HepG2 (cell line): ENCODE data around the gene DENND1C. TPM values are rescaled to one million over a fixed set of nuclear protein-coding genes. Genes with fewer than 3 reads are reported as not detected.

Experiments
- CENPX ChIP-seq: sonication (generic); formaldehyde crosslinking; IDR thresholded peaks from 2 replicates; pipeline ENCODE4 v1.9.0; 2021; ENCODE audit warnings: mild to moderate bottlenecking, missing genetic modification reagents, moderate library complexity
- HDAC2 ChIP-seq: sonication (generic); formaldehyde crosslinking; IDR thresholded peaks from 2 replicates; pipeline ENCODE4 v1.4.0; 2020; ENCODE audit warnings: missing genetic modification reagents
- KMT2A ChIP-seq: sonication (generic); formaldehyde crosslinking; IDR thresholded peaks from 2 replicates; pipeline ENCODE4 v1.4.0; 2020; ENCODE audit warnings: missing genetic modification reagents
- RAD21 ChIP-seq: fragments of 450-650 bp; formaldehyde crosslinking; IDR thresholded peaks from 2 replicates; pipeline ENCODE4 v1.5.0; 2020; ENCODE audit warnings: mild to moderate bottlenecking
- TRIM24 ChIP-seq: sonication (generic); formaldehyde crosslinking; IDR thresholded peaks from 2 replicates; pipeline ENCODE4 v1.8.0; 2022; ENCODE audit warnings: mild to moderate bottlenecking, missing genetic modification reagents
- ZMYM2 ChIP-seq: sonication (generic); formaldehyde crosslinking; IDR thresholded peaks from 2 replicates; pipeline ENCODE4 v1.8.0; 2022; ENCODE audit warnings: mild to moderate bottlenecking, missing genetic modification reagents
- ZNF432 ChIP-seq: sonication (generic); formaldehyde crosslinking; IDR thresholded peaks from 2 replicates; pipeline ENCODE4 v1.5.0; 2020; ENCODE audit warnings: missing genetic modification reagents, mild to moderate bottlenecking, borderline replicate concordance
- ZNF652 ChIP-seq: IDR thresholded peaks from 2 replicates; pipeline ENCODE4 v1.6.1; 2016; ENCODE audit warnings: low read depth, borderline replicate concordance
- polyA plus RNA-seq, 8 experiments: library from polyadenylated mRNA; depleted of rRNA in 3 of 8; stranded (reverse) in 7 of 8; unstranded in 1 of 8; fragments of >200 nt; fragmentation: Illumina TruSeq in 4 of 8; extraction: Trizol in 4 of 8; gene quantifications; 2 replicates each; pipeline versions ENCODE4 v1.2.1 to v1.2.3, GENCODE V29; 2011 to 2016; ENCODE audit warnings: low read depth in 4 of 8, missing spikeins in 1 of 8, mixed read lengths in 1 of 8; ENCODE audit not compliant: insufficient read depth in 1 of 8
- total RNA-seq, 5 experiments: library from RNA; depleted of rRNA; stranded (reverse); fragments of >200 nt; fragmentation: Illumina TruSeq; extraction: Trizol; gene quantifications; 2 replicates each; pipeline ENCODE4 v1.2.3, GENCODE V29; 2016; ENCODE audit warnings: low read depth in 1 of 5
- TF ChIP-seq, protein P1 (sequence below): sonication (generic); formaldehyde crosslinking; IDR thresholded peaks from 2 replicates; pipeline ENCODE4 v1.4.0; 2020; ENCODE audit warnings: missing genetic modification reagents
- TF ChIP-seq, protein P2 (sequence below): sonication (generic); formaldehyde crosslinking; IDR thresholded peaks from 2 replicates; pipeline ENCODE4 v1.8.1; 2023; ENCODE audit warnings: missing genetic modification reagents, mild to moderate bottlenecking, borderline replicate concordance
- TF ChIP-seq, protein P3 (sequence below): sonication (generic); formaldehyde crosslinking; IDR thresholded peaks from 2 replicates; pipeline ENCODE4 v1.4.0; 2020; ENCODE audit warnings: mild to moderate bottlenecking, missing genetic modification reagents
- TF ChIP-seq, protein P4 (sequence below), 2 experiments: fragments of 450-650 bp in 1 of 2; sonication (generic) in 1 of 2; formaldehyde crosslinking in 1 of 2; IDR thresholded peaks; 2 replicates each; pipeline versions ENCODE4 v1.6.1 to v1.8.0; 2016 to 2022; ENCODE audit warnings: antibody characterized with exemption in 1 of 2, mild to moderate bottlenecking in 1 of 2, missing genetic modification reagents in 1 of 2
- TF ChIP-seq, protein P5 (sequence below): sonication (generic); formaldehyde crosslinking; IDR thresholded peaks from 2 replicates; pipeline ENCODE4 v1.5.0; 2020; ENCODE audit warnings: mild to moderate bottlenecking, low read depth, missing genetic modification reagents, borderline replicate concordance
- TF ChIP-seq, protein P6 (sequence below): sonication (generic); formaldehyde crosslinking; IDR thresholded peaks from 2 replicates; pipeline ENCODE4 v1.5.1; 2020; ENCODE audit warnings: missing genetic modification reagents, mild to moderate bottlenecking, borderline replicate concordance

Gene DENND1C
- total and polyA plus RNA-seq, 2 of the 13 experiments (the other 11 are each of a cell fraction or from before 2014, with no cell fraction given): 0.04 to 0.73 TPM

DNA sequence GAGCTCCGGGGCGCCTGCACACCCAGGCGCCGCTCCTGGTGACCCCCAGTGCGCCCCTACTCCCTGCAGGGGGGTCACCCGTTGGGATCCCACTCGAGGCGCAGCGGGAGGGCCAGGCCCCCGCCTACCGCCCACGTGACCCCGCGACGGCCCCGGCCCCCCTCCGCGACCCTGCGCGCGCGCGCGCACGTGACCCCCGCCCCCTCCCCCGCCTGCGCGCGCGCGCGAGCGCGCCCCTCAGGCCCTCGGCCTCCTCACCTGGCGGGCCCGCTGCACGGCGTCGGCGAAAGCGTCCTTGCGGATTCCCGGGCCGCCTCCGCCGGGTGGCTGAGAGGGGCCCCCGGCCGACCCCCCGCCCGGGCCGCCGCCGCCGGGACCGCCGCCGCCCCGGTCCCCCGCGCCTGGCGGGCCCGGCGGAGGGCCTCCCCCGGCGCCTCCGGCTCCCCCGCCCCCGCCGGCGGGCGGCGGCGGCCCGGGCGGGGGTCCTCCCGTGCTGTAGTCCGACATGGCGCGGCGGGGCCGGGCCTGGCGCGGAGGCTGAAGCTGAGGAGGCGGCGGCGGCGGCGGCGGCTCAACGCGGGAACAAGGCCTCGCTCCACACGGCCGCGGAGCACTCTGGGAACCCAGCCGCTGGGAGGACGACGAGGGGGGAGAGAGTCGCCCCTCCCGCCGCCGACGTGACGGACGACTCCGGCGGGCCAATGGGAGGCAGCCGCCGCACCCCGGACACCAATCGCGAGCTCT, 57.2 kb downstream of the DENND1C start, which contains the start of gene KHSRP (continued):
- TF ChIP-seq, protein P1, sequence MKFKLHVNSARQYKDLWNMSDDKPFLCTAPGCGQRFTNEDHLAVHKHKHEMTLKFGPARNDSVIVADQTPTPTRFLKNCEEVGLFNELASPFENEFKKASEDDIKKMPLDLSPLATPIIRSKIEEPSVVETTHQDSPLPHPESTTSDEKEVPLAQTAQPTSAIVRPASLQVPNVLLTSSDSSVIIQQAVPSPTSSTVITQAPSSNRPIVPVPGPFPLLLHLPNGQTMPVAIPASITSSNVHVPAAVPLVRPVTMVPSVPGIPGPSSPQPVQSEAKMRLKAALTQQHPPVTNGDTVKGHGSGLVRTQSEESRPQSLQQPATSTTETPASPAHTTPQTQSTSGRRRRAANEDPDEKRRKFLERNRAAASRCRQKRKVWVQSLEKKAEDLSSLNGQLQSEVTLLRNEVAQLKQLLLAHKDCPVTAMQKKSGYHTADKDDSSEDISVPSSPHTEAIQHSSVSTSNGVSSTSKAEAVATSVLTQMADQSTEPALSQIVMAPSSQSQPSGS: no peak; the same call in 1 of the 2 replicates
- TF ChIP-seq ZNF432 (no peak), ZNF652 (CRISPR knock-in tag) (no peak), ZMYM2 (CRISPR knock-in tag) (no peak), TRIM24 (CRISPR knock-in tag) (no peak), HDAC2 (no peak), RAD21 (CRISPR knock-in tag) (peak; percentile 13; the same call in 1 of the 2 replicates), KMT2A (CRISPR knock-in tag) (no peak), CENPX (CRISPR knock-in tag) (no peak)
- TF ChIP-seq, protein P2, sequence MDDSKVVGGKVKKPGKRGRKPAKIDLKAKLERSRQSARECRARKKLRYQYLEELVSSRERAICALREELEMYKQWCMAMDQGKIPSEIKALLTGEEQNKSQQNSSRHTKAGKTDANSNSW: no peak
- TF ChIP-seq, protein P3, sequence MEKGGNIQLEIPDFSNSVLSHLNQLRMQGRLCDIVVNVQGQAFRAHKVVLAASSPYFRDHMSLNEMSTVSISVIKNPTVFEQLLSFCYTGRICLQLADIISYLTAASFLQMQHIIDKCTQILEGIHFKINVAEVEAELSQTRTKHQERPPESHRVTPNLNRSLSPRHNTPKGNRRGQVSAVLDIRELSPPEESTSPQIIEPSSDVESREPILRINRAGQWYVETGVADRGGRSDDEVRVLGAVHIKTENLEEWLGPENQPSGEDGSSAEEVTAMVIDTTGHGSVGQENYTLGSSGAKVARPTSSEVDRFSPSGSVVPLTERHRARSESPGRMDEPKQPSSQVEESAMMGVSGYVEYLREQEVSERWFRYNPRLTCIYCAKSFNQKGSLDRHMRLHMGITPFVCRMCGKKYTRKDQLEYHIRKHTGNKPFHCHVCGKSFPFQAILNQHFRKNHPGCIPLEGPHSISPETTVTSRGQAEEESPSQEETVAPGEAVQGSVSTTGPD (CRISPR knock-in tag): no peak
- TF ChIP-seq, protein P4, sequence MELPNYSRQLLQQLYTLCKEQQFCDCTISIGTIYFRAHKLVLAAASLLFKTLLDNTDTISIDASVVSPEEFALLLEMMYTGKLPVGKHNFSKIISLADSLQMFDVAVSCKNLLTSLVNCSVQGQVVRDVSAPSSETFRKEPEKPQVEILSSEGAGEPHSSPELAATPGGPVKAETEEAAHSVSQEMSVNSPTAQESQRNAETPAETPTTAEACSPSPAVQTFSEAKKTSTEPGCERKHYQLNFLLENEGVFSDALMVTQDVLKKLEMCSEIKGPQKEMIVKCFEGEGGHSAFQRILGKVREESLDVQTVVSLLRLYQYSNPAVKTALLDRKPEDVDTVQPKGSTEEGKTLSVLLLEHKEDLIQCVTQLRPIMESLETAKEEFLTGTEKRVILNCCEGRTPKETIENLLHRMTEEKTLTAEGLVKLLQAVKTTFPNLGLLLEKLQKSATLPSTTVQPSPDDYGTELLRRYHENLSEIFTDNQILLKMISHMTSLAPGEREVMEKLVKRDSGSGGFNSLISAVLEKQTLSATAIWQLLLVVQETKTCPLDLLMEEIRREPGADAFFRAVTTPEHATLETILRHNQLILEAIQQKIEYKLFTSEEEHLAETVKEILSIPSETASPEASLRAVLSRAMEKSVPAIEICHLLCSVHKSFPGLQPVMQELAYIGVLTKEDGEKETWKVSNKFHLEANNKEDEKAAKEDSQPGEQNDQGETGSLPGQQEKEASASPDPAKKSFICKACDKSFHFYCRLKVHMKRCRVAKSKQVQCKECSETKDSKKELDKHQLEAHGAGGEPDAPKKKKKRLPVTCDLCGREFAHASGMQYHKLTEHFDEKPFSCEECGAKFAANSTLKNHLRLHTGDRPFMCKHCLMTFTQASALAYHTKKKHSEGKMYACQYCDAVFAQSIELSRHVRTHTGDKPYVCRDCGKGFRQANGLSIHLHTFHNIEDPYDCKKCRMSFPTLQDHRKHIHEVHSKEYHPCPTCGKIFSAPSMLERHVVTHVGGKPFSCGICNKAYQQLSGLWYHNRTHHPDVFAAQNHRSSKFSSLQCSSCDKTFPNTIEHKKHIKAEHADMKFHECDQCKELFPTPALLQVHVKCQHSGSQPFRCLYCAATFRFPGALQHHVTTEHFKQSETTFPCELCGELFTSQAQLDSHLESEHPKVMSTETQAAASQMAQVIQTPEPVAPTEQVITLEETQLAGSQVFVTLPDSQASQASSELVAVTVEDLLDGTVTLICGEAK (IDR thresholded peaks at IDR 0.05): no peak
- TF ChIP-seq, protein P4 (CRISPR knock-in tag; IDR thresholded peaks at IDR 0.05): no peak
- TF ChIP-seq, protein P5, sequence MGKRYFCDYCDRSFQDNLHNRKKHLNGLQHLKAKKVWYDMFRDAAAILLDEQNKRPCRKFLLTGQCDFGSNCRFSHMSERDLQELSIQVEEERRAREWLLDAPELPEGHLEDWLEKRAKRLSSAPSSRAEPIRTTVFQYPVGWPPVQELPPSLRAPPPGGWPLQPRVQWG (CRISPR knock-in tag): no peak
- TF ChIP-seq, protein P6, sequence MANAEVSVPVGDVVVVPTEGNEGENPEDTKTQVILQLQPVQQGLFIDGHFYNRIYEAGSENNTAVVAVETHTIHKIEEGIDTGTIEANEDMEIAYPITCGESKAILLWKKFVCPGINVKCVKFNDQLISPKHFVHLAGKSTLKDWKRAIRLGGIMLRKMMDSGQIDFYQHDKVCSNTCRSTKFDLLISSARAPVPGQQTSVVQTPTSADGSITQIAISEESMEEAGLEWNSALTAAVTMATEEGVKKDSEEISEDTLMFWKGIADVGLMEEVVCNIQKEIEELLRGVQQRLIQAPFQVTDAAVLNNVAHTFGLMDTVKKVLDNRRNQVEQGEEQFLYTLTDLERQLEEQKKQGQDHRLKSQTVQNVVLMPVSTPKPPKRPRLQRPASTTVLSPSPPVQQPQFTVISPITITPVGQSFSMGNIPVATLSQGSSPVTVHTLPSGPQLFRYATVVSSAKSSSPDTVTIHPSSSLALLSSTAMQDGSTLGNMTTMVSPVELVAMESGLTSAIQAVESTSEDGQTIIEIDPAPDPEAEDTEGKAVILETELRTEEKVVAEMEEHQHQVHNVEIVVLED (CRISPR knock-in tag): 0 out of 2 replicates have a peak, but pooled peaks have one; percentile 70
